Heart left ventricle (tissue), 16 donors: Measurements from ENCODE around the gene ATRNL1. TPM values are rescaled to one million over a fixed set of nuclear protein-coding genes. Genes with fewer than 3 reads are reported as not detected.

Experiments
- ATAC-seq, 4 donors: fragments of 200-7000 bp; cut with Tn5 transposase; one replicate each; pipeline ENCODE4 v1.9.1; 2020 to 2022; ENCODE audit warnings: moderate library complexity in 4 of 4, mild to moderate bottlenecking in 3 of 4, moderate number of reproducible peaks in 1 of 4
- DNase-seq, 5 donors: peaks; one replicate each; pipeline ENCODE4 v3.0.0-alpha.2; 2020
- H3K27ac ChIP-seq, 12 donors: fragments of 200-600 bp; sonication (generic) in 4 of 12; one replicate each; pipeline versions ENCODE4 v1.5.0 to v1.8.0; 2016 to 2022; ENCODE audit warnings: mild to moderate bottlenecking in 2 of 12
- H3K27me3 ChIP-seq, 9 donors: fragments of 200-600 bp; sonication (generic) in 2 of 9; one replicate each; pipeline versions ENCODE4 v1.5.1 to v1.8.0; 2016 to 2022; ENCODE audit warnings: mild to moderate bottlenecking in 3 of 9
- H3K36me3 ChIP-seq, 9 donors: fragments of 200-600 bp; sonication (generic) in 2 of 9; one replicate each; pipeline versions ENCODE4 v1.5.0 to v1.8.0; 2018 to 2022; ENCODE audit warnings: mild to moderate bottlenecking in 2 of 9
- H3K4me1 ChIP-seq, 12 donors: fragments of 200-600 bp; sonication (generic) in 4 of 12; one replicate each; pipeline versions ENCODE4 v1.5.0 to v1.8.0; 2016 to 2022; ENCODE audit warnings: mild to moderate bottlenecking in 3 of 12
- H3K4me3 ChIP-seq, 12 donors: fragments of 200-600 bp; sonication (generic) in 4 of 12; one replicate each; pipeline versions ENCODE4 v1.5.0 to v1.8.0; 2017 to 2022; ENCODE audit warnings: mild to moderate bottlenecking in 9 of 12, moderate library complexity in 4 of 12
- H3K9me3 ChIP-seq, 12 donors: fragments of 200-600 bp; sonication (generic) in 4 of 12; one replicate each; pipeline versions ENCODE4 v1.5.0 to v1.8.0; 2016 to 2022; ENCODE audit warnings: mild to moderate bottlenecking in 1 of 12
- POLR2A ChIP-seq, 2 donors: fragments of 450-650 bp; IDR thresholded peaks; one replicate each; pipeline ENCODE4 v1.6.1; 2017; ENCODE audit warnings: antibody characterized with exemption in 2 of 2, mild to moderate bottlenecking in 2 of 2, moderate library complexity in 2 of 2
- WGBS, 4 donors: extraction: QIAGEN DNeasy Blood & Tissue Kit in 2 of 4; methylation state at CpG; one replicate each; pipeline versions ENCODE4 v1.1.5 to v1.1.7; 2013 to 2018; 5-methylcytosine and 5-hydroxymethylcytosine counted together
- intact Hi-C, 10 donors: fragments of 100-400 bp; cut with DNase I; formaldehyde crosslinking; loops; one replicate each; pipeline versions ENCODE4 v1.11.1 to v1.14.2; 2022
- polyA plus RNA-seq, 2 donors: library from polyadenylated mRNA; stranded (reverse); fragments of 200-250 nt; gene quantifications; one replicate each; pipeline ENCODE4 v1.2.3, GENCODE V29; 2013
- total RNA-seq, 9 donors: library from RNA; depleted of rRNA in 2 of 9; stranded (reverse); fragments of >200 nt in 2 of 9; fragmentation: NEBNext Ultra II Directional in 3 of 9; extraction: Animal tissue kit (Norgen Biotek cat#: 25700) in 3 of 9; gene quantifications; one replicate each; pipeline versions ENCODE4 v1.1.0 to v1.2.4, GENCODE V29; 2016 to 2023
- TF ChIP-seq, protein P1 (sequence below), 12 donors: fragments of 200-600 bp; sonication (generic) in 4 of 12; IDR thresholded peaks; one replicate each; pipeline versions ENCODE4 v1.5.0 to v1.8.0; 2018 to 2022; ENCODE audit warnings: antibody characterized with exemption in 12 of 12, mild to moderate bottlenecking in 5 of 12
- donor health status: ischemic (EF 13 %, LVEDD 7.1; RV severe dilation, severe dysfunction).
- donor health status: healthy with polysubstance abuse.
- donor health status: DM: no; HTN: yes; CAD: no.
- donor health status: DM: no; HTN: no; CAD: no.
- donor health status: ischemic (EF 25% LVEDD 6.9; RV normal size, moderate dysfunction).
- donor health status: ischemic (EF 25% LVEDD 5.7; RV mildly dilated, moderate dysfunction).
- donor health status: healthy.
- donor health status: DM: yes; HTN: yes; CAD: no.
- donor health status: ischemic (EF 35%, LVEDD 5.7; RV mildly dilated, moderate dysfunction).
- donor health status: nonischemic (EF 11% LVEDD 7.7; RV severe dilation, severe dysfunction).
- donor health status: DM: yes; HTN: yes; CAD: no.
- donor health status: PGD.
- donor health status: ischemic (EF 29% LVEDD 5.4; RV normal size, mild dysfunction).
- donor health status: nonischemic (EF 23%, LVEDD 6.1; RV moderate dilation, normal function).

ATRNL1 gene
- total and polyA plus RNA-seq, 11 donors = 0.13 to 28.5 (median 3.0) TPM

DNA sequence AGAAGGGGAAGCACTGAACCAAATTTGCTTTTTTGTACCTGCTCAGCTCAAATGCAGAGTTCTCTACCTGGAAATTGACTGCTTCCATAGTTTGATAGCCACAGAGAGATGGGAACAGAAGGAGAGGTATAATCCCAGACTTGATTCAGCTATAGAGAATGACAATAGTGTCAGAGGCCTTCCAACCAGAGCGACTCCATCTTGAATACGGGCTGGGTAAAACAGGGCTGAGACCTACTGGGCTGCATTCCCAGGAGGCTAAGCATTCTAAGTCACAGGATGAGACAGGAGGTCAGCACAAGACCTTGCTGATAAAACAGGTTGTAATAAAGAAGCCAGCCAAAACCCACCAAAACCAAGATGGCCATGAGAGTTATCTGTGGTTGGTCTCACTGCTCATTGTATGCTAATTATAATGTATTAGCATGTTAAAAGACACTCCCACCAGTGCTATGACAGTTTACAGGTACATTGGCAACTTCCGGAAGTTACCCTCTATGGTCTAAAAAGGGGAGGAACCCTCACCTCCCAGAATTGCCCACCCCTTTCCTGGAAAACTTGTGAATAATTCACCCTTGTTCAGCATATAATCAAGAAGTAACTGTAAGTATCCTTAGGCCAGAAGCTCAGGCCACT, 42.7 kb upstream of the ATRNL1 start:
- ATAC-seq = no peak
- no peak for DNase-seq
- Histone ChIP-seq H3K27ac (no peak overlapping the region), H3K4me3 (no peak overlapping the region), H3K36me3 (no peaks in the 10 kb centered on the region), H3K9me3 (no peaks in the 10 kb centered on the region), H3K27me3 (no peaks in the 10 kb centered on the region), H3K4me1 (peaks cover 0 to 7% (median 0%) of the 10 kb centered on the region in 12 donors)
- TF ChIP-seq, protein P1, sequence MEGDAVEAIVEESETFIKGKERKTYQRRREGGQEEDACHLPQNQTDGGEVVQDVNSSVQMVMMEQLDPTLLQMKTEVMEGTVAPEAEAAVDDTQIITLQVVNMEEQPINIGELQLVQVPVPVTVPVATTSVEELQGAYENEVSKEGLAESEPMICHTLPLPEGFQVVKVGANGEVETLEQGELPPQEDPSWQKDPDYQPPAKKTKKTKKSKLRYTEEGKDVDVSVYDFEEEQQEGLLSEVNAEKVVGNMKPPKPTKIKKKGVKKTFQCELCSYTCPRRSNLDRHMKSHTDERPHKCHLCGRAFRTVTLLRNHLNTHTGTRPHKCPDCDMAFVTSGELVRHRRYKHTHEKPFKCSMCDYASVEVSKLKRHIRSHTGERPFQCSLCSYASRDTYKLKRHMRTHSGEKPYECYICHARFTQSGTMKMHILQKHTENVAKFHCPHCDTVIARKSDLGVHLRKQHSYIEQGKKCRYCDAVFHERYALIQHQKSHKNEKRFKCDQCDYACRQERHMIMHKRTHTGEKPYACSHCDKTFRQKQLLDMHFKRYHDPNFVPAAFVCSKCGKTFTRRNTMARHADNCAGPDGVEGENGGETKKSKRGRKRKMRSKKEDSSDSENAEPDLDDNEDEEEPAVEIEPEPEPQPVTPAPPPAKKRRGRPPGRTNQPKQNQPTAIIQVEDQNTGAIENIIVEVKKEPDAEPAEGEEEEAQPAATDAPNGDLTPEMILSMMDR (IDR thresholded peaks at IDR 0.05) = no peak
- TF ChIP-seq POLR2A (IDR thresholded peaks at IDR 0.05) = no peak
- intact Hi-C loops = no loop called here
- WGBS, 4 donors = 85 to 98% (median 92%) methylated on average over 3 of the region's 3 CpGs

DNA sequence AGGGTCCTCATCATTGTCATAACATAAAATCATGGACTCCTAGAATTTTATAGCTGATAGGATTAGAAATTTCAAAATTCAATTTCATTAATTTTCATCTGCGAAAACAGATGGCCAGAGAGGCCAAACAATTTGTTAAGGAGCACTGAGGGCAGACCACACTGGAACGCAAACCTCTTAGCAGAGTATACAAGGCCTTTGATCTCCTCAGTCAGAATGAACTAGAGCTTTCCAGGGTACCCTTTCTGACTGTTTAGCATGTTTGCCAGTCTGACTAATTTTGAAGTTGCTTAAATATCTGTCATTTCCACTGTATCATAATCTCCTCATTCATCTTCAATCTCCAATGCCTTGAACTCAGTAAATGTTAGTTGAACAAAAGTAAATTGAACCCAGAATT, 41.9 kb upstream of the ATRNL1 start:
- Histone ChIP-seq H3K36me3 (no peaks in the 10 kb centered on the region), H3K4me3 (no peak overlapping the region), H3K27me3 (no peaks in the 10 kb centered on the region), H3K4me1 (peaks cover 0 to 7% (median 0%) of the 10 kb centered on the region in 12 donors), H3K27ac (no peak overlapping the region), H3K9me3 (no peaks in the 10 kb centered on the region)
- intact Hi-C loops = no loop called here
- ATAC-seq (no peak), DNase-seq (no peak)
- 91 to 98% (median 96%) methylated on average over 2 of the region's 2 CpGs for WGBS, 4 donors
- no peak for TF ChIP-seq POLR2A (IDR thresholded peaks at IDR 0.05)
- TF ChIP-seq, protein P1 (IDR thresholded peaks at IDR 0.05) = no peak

DNA sequence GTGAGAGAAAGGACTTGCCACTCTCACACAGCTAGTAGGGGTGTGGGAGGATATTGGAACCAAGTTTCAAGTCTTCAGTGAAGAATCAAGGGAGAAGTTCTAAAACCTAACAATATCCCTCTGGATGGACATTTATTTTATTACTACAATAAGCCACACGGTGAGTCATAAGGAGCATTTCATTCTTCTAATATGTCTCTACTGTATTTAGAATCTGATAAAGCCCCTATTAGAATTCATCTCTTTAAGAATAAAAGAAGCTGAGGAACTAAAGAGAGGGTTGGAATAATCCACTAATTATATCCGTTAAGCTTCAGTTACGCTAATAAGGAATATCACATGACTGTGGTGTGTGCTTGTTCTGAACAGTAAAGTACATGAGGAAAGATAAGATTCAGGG, 40.9 kb upstream of the ATRNL1 start:
- no peak for TF ChIP-seq POLR2A (IDR thresholded peaks at IDR 0.05)
- TF ChIP-seq, protein P1 (IDR thresholded peaks at IDR 0.05) = no peak
- DNase-seq (no peak), ATAC-seq (no peak)
- intact Hi-C loops = no loop called here
- Histone ChIP-seq H3K36me3 (no peaks in the 10 kb centered on the region), H3K27me3 (no peaks in the 10 kb centered on the region), H3K4me3 (no peak overlapping the region), H3K9me3 (no peaks in the 10 kb centered on the region), H3K4me1 (peaks cover 0 to 7% (median 0%) of the 10 kb centered on the region in 12 donors), H3K27ac (no peak overlapping the region)
- WGBS, 4 donors = 66 to 77% (median 69%) methylated on average over 3 of the region's 3 CpGs

DNA sequence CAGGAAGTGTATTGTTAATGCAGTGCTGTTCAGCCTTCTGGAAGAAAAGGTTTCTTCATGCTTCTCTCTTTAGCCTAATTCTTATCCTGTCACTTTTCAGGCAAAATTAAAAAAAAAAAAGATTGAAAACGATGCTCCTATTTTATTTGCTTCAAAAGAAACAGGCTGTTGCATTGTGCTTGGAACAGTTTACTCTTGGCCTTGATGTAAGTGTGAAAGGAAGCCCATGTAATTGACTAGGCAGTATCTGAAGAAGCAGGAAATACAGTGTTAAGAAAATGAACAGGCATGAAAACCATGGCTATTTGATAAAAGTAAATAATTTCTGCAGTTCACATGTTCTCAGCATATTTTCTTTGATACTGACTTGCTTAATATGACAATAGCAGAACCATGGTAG, 40.4 kb upstream of the ATRNL1 start:
- no peak for TF ChIP-seq POLR2A (IDR thresholded peaks at IDR 0.05)
- no peak overlapping the region for H3K4me3 ChIP-seq
- DNase-seq (no peak), ATAC-seq (no peak)
- no peaks in the 10 kb centered on the region for H3K27me3 ChIP-seq
- no peak overlapping the region for H3K27ac ChIP-seq
- 36 to 45% (median 37%) methylated on average over 1 of the region's 1 CpG for WGBS, 4 donors
- intact Hi-C loops = no loop called here
- no peaks in the 10 kb centered on the region for H3K36me3 ChIP-seq
- no peaks in the 10 kb centered on the region for H3K9me3 ChIP-seq
- H3K4me1 ChIP-seq = peaks cover 0 to 7% (median 0%) of the 10 kb centered on the region in 12 donors

DNA sequence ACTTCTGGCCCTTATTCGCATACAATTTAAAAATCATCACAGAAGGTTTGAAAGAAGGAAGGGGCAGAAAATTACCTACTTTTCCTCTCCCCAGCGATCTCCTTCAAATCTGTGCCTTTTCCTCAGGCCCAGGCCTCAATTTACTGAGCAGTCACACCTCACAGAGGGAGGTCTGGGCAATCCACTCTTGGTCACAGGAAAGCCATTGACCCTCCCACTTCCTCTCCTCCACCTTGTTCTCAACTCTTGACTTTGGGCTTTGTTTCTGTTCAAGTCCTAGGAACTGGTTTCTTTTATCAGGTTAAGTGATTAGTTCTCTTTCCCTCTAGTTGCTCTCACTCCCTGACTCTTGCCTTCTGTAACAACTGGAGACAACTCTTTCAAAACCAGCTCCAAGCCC, 37.0 kb upstream of the ATRNL1 start:
- ATAC-seq (no peak), DNase-seq (no peak)
- TF ChIP-seq, protein P1 (IDR thresholded peaks at IDR 0.05) = no peak
- TF ChIP-seq POLR2A (IDR thresholded peaks at IDR 0.05) = no peak
- WGBS, 4 donors = 81 to 90% (median 85%) methylated on average over 2 of the region's 2 CpGs
- Histone ChIP-seq H3K27ac (no peak overlapping the region), H3K27me3 (no peaks in the 10 kb centered on the region), H3K4me1 (peaks cover 0 to 7% (median 0%) of the 10 kb centered on the region in 12 donors), H3K4me3 (no peak overlapping the region), H3K9me3 (no peaks in the 10 kb centered on the region), H3K36me3 (no peaks in the 10 kb centered on the region)
- intact Hi-C loops = no loop called here
